Measurements from ENCODE around the gene OR52A1. TPM values are rescaled to one million over a fixed set of nuclear protein-coding genes. Genes with fewer than 3 reads are reported as not detected.

OR52A1 gene
- total and polyA plus RNA-seq, 2 of the 4 experiments (the other 2 are of a cell fraction): not detected

GRCh38 chr11:5188201-5188600, 33.6 kb upstream of the OR52A1 start:
- H2AFZ ChIP-seq (replicated peaks; ENCODE audit: low read length, poor library complexity): no peak overlapping the region
- CTCF ChIA-PET: no interaction called here
- H4K8ac ChIP-seq (ENCODE audit: low read depth in 2 of 2, low read length in 2 of 2): no peak overlapping the region
- H2BK15ac ChIP-seq (ENCODE audit: low read depth, low read length): no peak overlapping the region
- H3K4me3 ChIP-seq (ENCODE audit: insufficient read depth, low read depth, low read length): no peak overlapping the region
- no peak overlapping the region for H3K14ac ChIP-seq (replicated peaks; ENCODE audit: low read depth, low read length)
- dilution Hi-C loops (cut with HindIII; ENCODE audit: low sequenced_read_pairs, unreplicated experiment): no loop called here
- WGBS, 2 experiments (ENCODE audit: extremely low coverage in 2 of 2, insufficient read length in 1 of 2): no CpG with 5 or more reads among the region's 2 CpGs
- H2AK9ac ChIP-seq (replicated peaks; ENCODE audit: low read depth, low read length, poor library complexity): no peak overlapping the region
- intact Hi-C loops (cut with micrococcal nuclease): no loop called here
- no peak overlapping the region for H3K4me2 ChIP-seq (ENCODE audit: low read depth, low read length)
- H4K5ac ChIP-seq (ENCODE audit: low read depth, low read length): no peak overlapping the region
- H4K91ac ChIP-seq (ENCODE audit: insufficient read depth, low read depth, low read length): no peak overlapping the region
- H3K9ac ChIP-seq (ENCODE audit: low read depth, low read length): no peak overlapping the region
- no peaks in the 10 kb centered on the region for H3K36me3 ChIP-seq (ENCODE audit: control insufficient read depth, insufficient read depth, low read length)
- in situ Hi-C loops (cut with MboI; ENCODE audit: low sequenced_read_pairs): no loop called here
- TF ChIP-seq, protein P1, sequence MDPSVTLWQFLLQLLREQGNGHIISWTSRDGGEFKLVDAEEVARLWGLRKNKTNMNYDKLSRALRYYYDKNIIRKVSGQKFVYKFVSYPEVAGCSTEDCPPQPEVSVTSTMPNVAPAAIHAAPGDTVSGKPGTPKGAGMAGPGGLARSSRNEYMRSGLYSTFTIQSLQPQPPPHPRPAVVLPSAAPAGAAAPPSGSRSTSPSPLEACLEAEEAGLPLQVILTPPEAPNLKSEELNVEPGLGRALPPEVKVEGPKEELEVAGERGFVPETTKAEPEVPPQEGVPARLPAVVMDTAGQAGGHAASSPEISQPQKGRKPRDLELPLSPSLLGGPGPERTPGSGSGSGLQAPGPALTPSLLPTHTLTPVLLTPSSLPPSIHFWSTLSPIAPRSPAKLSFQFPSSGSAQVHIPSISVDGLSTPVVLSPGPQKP (IDR thresholded peaks at IDR 0.05; ENCODE audit: borderline replicate concordance, low read depth, low read length): no peak
- TF ChIP-seq MXI1 (IDR thresholded peaks at IDR 0.05; ENCODE audit: borderline replicate concordance, low read depth, low read length) (no peak), CEBPB (IDR thresholded peaks at IDR 0.05; ENCODE audit: low read depth, low read length) (no peak), NFE2L2 (IDR thresholded peaks at IDR 0.05; ENCODE audit: low read depth, low read length) (no peak), SMC3 (IDR thresholded peaks at IDR 0.05; ENCODE audit: low read depth, low read length) (no peak), MAFK (IDR thresholded peaks at IDR 0.05; ENCODE audit: low read depth, low read length) (no peak), POLR2A (IDR thresholded peaks at IDR 0.05; ENCODE audit: low read depth, low read length) (no peak), RFX5 (IDR thresholded peaks at IDR 0.05; ENCODE audit: low read depth, low read length) (no peak)
- TF ChIP-seq, protein P2, sequence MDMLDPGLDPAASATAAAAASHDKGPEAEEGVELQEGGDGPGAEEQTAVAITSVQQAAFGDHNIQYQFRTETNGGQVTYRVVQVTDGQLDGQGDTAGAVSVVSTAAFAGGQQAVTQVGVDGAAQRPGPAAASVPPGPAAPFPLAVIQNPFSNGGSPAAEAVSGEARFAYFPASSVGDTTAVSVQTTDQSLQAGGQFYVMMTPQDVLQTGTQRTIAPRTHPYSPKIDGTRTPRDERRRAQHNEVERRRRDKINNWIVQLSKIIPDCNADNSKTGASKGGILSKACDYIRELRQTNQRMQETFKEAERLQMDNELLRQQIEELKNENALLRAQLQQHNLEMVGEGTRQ (IDR thresholded peaks at IDR 0.05; ENCODE audit: low read depth, low read length): no peak
- TF ChIP-seq, protein P3, sequence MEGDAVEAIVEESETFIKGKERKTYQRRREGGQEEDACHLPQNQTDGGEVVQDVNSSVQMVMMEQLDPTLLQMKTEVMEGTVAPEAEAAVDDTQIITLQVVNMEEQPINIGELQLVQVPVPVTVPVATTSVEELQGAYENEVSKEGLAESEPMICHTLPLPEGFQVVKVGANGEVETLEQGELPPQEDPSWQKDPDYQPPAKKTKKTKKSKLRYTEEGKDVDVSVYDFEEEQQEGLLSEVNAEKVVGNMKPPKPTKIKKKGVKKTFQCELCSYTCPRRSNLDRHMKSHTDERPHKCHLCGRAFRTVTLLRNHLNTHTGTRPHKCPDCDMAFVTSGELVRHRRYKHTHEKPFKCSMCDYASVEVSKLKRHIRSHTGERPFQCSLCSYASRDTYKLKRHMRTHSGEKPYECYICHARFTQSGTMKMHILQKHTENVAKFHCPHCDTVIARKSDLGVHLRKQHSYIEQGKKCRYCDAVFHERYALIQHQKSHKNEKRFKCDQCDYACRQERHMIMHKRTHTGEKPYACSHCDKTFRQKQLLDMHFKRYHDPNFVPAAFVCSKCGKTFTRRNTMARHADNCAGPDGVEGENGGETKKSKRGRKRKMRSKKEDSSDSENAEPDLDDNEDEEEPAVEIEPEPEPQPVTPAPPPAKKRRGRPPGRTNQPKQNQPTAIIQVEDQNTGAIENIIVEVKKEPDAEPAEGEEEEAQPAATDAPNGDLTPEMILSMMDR (conservative IDR thresholded peaks at IDR 0.05; ENCODE audit: low read depth, low read length): no peak
- H3K79me1 ChIP-seq (ENCODE audit: low read depth in 1 of 2, low read length in 2 of 2): no peaks in the 10 kb centered on the region
- DNase-seq (no peak), ATAC-seq (ENCODE audit: low read depth) (no peak)
- H3K4me1 ChIP-seq (ENCODE audit: control insufficient read depth, insufficient read depth, low read length): no peaks in the 10 kb centered on the region
- H2BK120ac ChIP-seq (ENCODE audit: low read depth, low read length): no peak overlapping the region
- no peaks in the 10 kb centered on the region; the same call in 1 of the 2 replicates for H3K9me3 ChIP-seq (ENCODE audit: control insufficient read depth, insufficient read depth, low read length)
- no peaks in the 10 kb centered on the region for H3K27me3 ChIP-seq (ENCODE audit: control insufficient read depth, insufficient read depth, low read length)
- H3K56ac ChIP-seq (ENCODE audit: extremely low read depth, insufficient read depth, low read length): no peak overlapping the region
- no peak overlapping the region for H3K18ac ChIP-seq (ENCODE audit: low read depth, low read length)
- H3K4ac ChIP-seq (ENCODE audit: low read depth, low read length): no peak overlapping the region
- POLR2A ChIA-PET (ENCODE audit: unreplicated experiment): no interaction called here
- BruUV-seq (replicated peaks): no TSS peak
- H3K9me1 ChIP-seq (ENCODE audit: insufficient read depth, low read length): no peaks in the 10 kb centered on the region
- no peak overlapping the region for H2BK20ac ChIP-seq (ENCODE audit: low read depth, low read length)
- no peaks in the 10 kb centered on the region for H4K20me1 ChIP-seq (ENCODE audit: insufficient read depth, low read length)
- no peak overlapping the region for H3K27ac ChIP-seq (ENCODE audit: insufficient read depth, low read length)
- no peak overlapping the region for H2BK5ac ChIP-seq (ENCODE audit: low read depth, low read length, poor library complexity, severe bottlenecking)
- H3K23ac ChIP-seq (ENCODE audit: low read depth, low read length): no peak overlapping the region
- no peak overlapping the region for H2AK5ac ChIP-seq (ENCODE audit: low read depth, low read length)
